GM12875 (cell line): ENCODE results near the gene TBX2.

Source experiments
- H3K4me3 ChIP-seq: one replicate; pipeline ENCODE4 v1.5.1; 2011; ENCODE audit warnings: low read depth, low read length, control low read depth
- TF ChIP-seq, protein P1 (sequence below): IDR thresholded peaks from 2 replicates; pipeline ENCODE4 v1.5.1; 2011; ENCODE audit warnings: low read depth, mild to moderate bottlenecking, control low read depth, inconsistent platforms, low read length, moderate library complexity, borderline replicate concordance; ENCODE audit not compliant: insufficient read depth

TBX2 gene

DNA sequence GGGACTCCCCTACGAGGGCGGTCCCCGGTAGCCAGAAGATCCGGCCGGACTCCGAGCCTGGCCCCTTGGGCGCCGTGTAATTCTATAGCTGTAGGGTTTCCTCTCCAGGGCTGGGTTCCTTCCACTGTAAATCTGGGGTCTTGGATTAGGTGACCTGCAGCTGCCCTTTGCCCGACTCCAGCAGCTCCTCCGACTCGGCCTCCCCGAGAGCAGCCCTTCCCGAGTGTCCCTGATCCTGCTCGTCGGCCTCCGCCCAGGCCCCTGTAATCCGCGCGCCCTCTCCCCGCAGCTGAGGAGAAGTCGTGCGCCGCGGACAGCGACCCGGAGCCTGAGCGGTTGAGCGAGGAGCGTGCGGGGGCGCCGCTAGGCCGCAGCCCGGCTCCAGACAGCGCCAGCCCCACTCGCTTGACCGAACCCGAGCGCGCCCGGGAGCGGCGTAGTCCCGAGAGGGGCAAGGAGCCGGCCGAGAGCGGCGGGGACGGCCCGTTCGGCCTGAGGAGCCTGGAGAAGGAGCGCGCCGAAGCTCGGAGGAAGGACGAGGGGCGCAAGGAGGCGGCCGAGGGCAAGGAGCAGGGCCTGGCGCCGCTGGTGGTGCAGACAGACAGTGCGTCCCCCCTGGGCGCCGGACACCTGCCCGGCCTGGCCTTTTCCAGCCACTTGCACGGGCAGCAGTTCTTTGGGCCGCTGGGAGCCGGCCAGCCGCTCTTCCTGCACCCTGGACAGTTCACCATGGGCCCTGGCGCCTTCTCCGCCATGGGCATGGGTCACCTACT, 5.5 kb downstream of the TBX2 start:
- TF ChIP-seq, protein P1, sequence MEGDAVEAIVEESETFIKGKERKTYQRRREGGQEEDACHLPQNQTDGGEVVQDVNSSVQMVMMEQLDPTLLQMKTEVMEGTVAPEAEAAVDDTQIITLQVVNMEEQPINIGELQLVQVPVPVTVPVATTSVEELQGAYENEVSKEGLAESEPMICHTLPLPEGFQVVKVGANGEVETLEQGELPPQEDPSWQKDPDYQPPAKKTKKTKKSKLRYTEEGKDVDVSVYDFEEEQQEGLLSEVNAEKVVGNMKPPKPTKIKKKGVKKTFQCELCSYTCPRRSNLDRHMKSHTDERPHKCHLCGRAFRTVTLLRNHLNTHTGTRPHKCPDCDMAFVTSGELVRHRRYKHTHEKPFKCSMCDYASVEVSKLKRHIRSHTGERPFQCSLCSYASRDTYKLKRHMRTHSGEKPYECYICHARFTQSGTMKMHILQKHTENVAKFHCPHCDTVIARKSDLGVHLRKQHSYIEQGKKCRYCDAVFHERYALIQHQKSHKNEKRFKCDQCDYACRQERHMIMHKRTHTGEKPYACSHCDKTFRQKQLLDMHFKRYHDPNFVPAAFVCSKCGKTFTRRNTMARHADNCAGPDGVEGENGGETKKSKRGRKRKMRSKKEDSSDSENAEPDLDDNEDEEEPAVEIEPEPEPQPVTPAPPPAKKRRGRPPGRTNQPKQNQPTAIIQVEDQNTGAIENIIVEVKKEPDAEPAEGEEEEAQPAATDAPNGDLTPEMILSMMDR, result no peak
- H3K4me3 ChIP-seq, result no peak overlapping the region

DNA sequence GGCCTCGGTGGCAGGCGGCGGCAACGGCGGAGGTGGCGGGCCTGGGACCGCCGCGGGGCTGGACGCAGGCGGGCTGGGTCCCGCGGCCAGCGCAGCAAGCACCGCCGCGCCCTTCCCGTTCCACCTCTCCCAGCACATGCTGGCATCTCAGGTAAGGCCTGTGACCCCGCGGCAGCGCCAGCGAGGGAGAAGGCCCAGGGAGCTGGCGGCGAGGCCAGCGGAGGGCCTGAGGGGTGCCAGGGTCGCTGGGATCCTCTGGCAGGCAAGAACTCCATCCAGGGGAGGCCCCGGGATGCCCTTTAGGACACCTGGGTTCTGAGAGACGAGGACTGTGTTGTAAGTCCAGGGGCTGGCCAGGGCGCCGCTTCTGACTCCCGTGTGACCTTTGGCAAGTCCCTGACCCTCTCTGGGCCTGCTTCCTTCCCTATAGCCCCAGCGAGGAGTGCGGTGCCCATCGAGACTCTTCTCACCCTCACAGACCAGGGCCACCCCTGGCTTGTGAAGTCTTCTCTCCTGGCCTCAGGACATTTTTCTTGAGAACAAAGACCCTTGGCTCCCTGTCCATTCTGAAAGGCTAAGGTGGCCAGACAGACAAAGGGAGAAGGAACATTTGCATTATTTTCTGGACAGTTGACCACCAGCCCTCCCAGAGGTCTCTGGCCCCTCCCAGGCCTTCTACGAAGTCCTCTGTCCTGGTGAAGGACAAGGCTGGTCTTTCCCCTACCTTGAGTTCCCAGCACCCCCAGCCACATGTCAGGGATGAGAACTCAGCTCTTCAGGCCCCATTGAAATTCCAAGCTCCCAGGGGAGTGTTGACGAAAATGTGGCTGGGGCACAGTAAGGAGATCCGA, 6.3 kb downstream of the TBX2 start:
- H3K4me3 ChIP-seq, result no peak overlapping the region
- TF ChIP-seq, protein P1, result no peak

DNA sequence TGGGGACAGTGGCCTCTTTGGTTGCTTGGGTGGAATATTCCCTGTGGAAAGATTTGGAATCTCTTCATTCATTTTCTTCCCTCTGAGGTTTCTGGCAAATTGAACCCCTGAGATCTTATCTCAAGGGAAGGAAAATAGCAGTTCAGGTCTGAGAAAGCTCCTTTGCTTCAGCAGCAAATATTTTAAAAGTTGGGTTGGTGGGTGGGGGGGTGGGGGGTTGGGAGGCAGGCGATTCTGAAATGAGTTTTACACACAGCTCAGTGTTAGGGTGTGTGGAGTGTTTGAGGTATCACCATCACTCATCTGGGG, 6.8 kb downstream of the TBX2 start:
- no peak overlapping the region for H3K4me3 ChIP-seq

DNA sequence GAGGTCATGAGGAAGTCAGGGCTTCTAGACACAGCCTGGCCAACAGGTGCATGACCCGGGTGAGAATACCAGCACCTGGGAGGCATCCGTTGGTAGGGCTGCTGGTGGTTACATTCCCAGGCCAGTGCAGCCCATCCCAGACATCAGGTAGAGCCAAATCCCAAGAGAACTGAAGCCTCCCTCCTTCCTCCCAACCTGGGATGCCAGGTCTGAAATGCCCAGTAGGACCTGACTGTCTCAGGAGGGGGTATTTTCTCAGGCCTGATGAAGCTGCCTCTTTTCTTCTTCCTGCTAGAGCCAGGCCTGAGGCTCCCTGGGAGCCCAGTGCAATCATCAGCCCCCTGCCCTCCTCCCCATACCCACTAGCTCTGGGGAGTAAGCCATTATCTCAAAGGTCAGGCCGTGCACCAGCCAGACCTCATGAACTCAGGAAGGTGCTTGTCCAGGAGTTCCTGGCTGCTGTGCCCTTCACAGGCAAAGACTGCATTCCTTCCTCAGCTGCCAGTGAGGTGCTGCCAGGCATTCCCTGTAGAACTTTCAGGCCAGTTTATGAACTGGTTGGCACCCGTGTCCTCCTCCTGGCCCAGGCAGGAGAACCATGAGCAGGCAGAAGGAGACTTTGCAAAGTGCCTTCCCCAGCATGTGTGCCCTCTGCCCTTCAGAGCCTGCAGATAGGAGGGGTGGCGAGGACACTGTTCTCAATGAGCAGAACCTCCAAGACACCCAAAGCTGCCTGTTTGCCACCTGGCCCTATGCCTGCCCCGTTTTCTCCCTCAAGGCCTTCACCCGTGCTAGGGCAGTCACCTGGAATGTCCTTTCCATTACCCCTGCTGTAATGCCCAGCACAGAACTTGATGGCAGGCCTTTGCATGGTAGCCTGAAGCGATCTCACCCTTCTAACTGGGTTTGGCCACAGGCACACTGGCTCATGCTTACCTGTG, 7.6 kb downstream of the TBX2 start:
- TF ChIP-seq, protein P1, result no peak
- H3K4me3 ChIP-seq, result no peak overlapping the region

More for the DNA sequence above, 6.8 kb downstream of the TBX2 start:
- TF ChIP-seq, protein P1, result no peak

DNA sequence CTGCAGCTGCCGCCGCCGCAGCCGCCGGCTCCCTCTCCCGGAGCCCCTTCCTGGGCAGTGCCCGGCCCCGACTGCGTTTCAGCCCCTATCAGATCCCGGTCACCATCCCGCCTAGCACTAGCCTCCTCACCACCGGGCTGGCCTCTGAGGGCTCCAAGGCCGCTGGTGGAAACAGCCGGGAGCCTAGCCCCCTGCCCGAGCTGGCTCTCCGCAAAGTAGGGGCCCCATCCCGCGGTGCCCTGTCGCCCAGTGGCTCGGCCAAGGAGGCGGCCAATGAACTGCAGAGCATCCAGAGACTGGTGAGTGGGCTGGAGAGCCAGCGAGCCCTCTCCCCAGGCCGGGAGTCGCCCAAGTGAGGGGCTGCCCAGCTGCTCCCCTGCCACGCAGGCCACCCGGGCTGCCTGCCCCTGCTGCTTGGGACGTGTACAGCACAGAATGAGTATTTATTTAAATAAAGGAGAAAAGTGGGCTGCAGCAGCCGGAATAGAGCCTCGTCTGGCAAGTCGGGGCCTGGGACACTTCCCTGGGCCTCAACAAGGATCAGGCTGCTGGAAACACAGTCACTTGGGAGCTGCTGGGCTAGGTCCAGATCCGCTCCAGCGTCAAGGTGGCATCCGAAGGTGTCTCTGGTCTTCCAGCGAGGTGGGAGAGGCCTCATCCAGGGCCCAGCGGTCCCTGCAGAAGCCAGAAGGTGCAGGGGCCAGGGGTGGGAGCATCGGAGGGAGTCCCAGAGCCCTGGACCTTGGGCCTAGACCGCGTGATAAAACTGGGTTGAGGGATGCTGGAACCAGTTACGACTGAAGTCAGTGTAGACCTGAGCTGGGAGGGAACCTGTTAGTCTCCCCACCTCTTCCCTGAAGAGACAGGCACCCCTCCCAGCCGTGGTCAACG, 8.8 kb downstream of the TBX2 start:
- TF ChIP-seq, protein P1, result no peak
- H3K4me3 ChIP-seq, result no peak overlapping the region

DNA sequence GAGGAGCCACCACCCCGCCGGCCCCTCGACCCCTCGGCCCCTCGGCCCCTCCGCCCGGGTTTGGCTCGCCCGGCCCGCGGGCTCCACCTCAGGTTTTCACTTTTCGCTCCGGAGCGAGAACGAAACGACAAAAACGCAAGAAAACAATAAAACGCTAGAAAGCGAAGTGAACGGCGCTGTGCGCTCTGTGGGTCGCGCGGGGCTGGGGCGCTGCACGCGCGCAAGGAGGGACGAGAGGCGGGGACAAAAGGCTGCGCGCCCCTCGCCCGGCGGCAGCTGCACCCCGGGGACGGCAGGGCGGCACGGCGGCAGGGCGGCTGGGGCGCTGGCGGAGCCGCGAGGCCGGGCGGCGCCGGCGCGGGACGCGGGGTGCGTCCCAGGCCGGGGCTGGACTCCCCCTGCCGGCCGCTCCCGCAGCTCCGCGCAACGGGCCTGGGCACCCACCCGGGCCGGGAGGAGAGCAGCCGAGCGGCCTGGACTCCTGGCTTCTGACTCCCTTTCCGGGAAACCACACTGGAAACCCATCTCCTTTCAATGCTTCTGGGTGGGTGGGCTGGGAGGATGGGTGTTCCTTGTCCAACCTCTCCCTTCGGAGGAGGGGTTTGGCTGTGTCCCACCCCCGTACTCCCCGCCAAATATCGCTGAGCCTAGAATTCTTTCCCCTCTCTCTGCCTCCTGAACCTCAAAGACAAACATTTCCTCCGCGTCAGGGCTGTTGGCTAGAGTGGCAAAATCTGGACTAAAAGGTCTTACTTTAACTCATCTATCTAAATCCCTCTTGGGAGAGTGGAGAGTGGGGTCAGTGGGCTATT, 9.9 kb downstream of the TBX2 start:
- TF ChIP-seq, protein P1, result peak; percentile 67

More for the DNA sequence above, 9.9 kb downstream of the TBX2 start:
- H3K4me3 ChIP-seq, result peak overlapping the region; percentile 45
